ENCODE results near the gene THBS4. TPM values are rescaled to one million over a fixed set of nuclear protein-coding genes. Genes with fewer than 3 reads are reported as not detected.

The THBS4 gene
- total and polyA plus RNA-seq, 3 experiments from 2014 or later, result 0.55 to 0.98 TPM; not detected in 1

GRCh38 chr5:80008995-80009765 lies 26.0 kb upstream of the THBS4 start:
- CTCF ChIA-PET, result no interaction called here

GRCh38 chr5:80010754-80011392 lies 24.3 kb upstream of the THBS4 start:
- CTCF ChIA-PET, result no interaction called here
- no peak for DNase-seq
- POLR2A ChIA-PET, result interaction anchor here (0.5 kb wide), 1 partner anchor 214 kb away, joined by 6 read pairs; no protein-coding TSS in a partner anchor
- Histone ChIP-seq H3K9me3 (ENCODE audit: low read length) (no peaks in the 10 kb centered on the region), H3K36me3 (ENCODE audit: insufficient read depth, low read length) (no peaks in the 10 kb centered on the region), H3K27me3 (ENCODE audit: insufficient read depth, low read length, poor library complexity, severe bottlenecking) (no peaks in the 10 kb centered on the region), H3K4me3 (ENCODE audit: low read length) (no peak overlapping the region), H3K4me1 (ENCODE audit: insufficient read depth, low read length) (no peaks in the 10 kb centered on the region), H3K27ac (ENCODE audit: low read depth, low read length) (no peak overlapping the region)
- Mint-ChIP-seq H3K27me3 (no peaks in the 10 kb centered on the region), H3K9me3 (peaks cover 0 to 2% (median 0%) of the 10 kb centered on the region in 5 donors), H3K36me3 (peaks cover 0 to 11% (median 8%) of the 10 kb centered on the region in 3 donors), H3K27ac (no peak overlapping the region), H3K4me3 (no peak overlapping the region), H3K4me1 (no peaks in the 10 kb centered on the region)

More at GRCh38 chr5:80008995-80009765, 26.0 kb upstream of the THBS4 start:
- Mint-ChIP-seq H3K27me3 (no peaks in the 10 kb centered on the region), H3K27ac (no peak overlapping the region), H3K4me1 (no peaks in the 10 kb centered on the region), H3K36me3 (peaks cover 0 to 11% (median 8%) of the 10 kb centered on the region in 3 donors), H3K9me3 (peaks cover 0 to 2% (median 0%) of the 10 kb centered on the region in 5 donors), H3K4me3 (no peak overlapping the region)
- POLR2A ChIA-PET, result no interaction called here
- no peaks in the 10 kb centered on the region for H3K36me3 ChIP-seq (ENCODE audit: insufficient read depth, low read length)
- no peak overlapping the region for H3K4me3 ChIP-seq (ENCODE audit: low read length)
- no peak overlapping the region for H3K27ac ChIP-seq (ENCODE audit: low read depth, low read length)
- no peaks in the 10 kb centered on the region for H3K4me1 ChIP-seq (ENCODE audit: insufficient read depth, low read length)
- no peak for DNase-seq
- no peaks in the 10 kb centered on the region for H3K9me3 ChIP-seq (ENCODE audit: low read length)
- no peaks in the 10 kb centered on the region for H3K27me3 ChIP-seq (ENCODE audit: insufficient read depth, low read length, poor library complexity, severe bottlenecking)

GRCh38 chr5:80025069-80025468 lies 10.1 kb upstream of the THBS4 start:
- ChIA-PET CTCF (interaction anchor here (1.6 kb wide), 1 partner anchor 58 kb away, joined by 4 read pairs; no protein-coding TSS in a partner anchor), POLR2A (no interaction called here)
- H3K4me3 ChIP-seq (ENCODE audit: low read length), result no peak overlapping the region
- no peaks in the 10 kb centered on the region for H3K36me3 Mint-ChIP-seq
- H3K4me3 Mint-ChIP-seq, result no peak overlapping the region
- no peaks in the 10 kb centered on the region for H3K36me3 ChIP-seq (ENCODE audit: insufficient read depth, low read length)
- H3K9me3 Mint-ChIP-seq, result no peaks in the 10 kb centered on the region
- no peaks in the 10 kb centered on the region for H3K9me3 ChIP-seq (ENCODE audit: low read length)
- peaks cover 5 to 26% of the 10 kb centered on the region in 2 donors for H3K27me3 Mint-ChIP-seq
- no peaks in the 10 kb centered on the region for H3K4me1 ChIP-seq (ENCODE audit: insufficient read depth, low read length)
- H3K4me1 Mint-ChIP-seq, result no peaks in the 10 kb centered on the region
- no peak overlapping the region for H3K27ac Mint-ChIP-seq
- DNase-seq, result no peak
- no peaks in the 10 kb centered on the region for H3K27me3 ChIP-seq (ENCODE audit: insufficient read depth, low read length, poor library complexity, severe bottlenecking)
- no peak overlapping the region for H3K27ac ChIP-seq (ENCODE audit: low read depth, low read length)

- peaks cover 7 to 21% of the 10 kb centered on the region in 2 donors for H3K27me3 Mint-ChIP-seq
- H3K27ac Mint-ChIP-seq, result no peak overlapping the region
- ChIA-PET CTCF (no interaction called here), POLR2A (no interaction called here)
- Histone ChIP-seq H3K4me1 (ENCODE audit: insufficient read depth, low read length) (no peaks in the 10 kb centered on the region), H3K4me3 (ENCODE audit: low read length) (no peak overlapping the region), H3K36me3 (ENCODE audit: insufficient read depth, low read length) (no peaks in the 10 kb centered on the region), H3K27me3 (ENCODE audit: insufficient read depth, low read length, poor library complexity, severe bottlenecking) (no peaks in the 10 kb centered on the region), H3K27ac (ENCODE audit: low read depth, low read length) (no peak overlapping the region), H3K9me3 (ENCODE audit: low read length) (no peaks in the 10 kb centered on the region)
- H3K4me1 Mint-ChIP-seq, result no peaks in the 10 kb centered on the region
- H3K9me3 Mint-ChIP-seq, result no peaks in the 10 kb centered on the region
- H3K4me3 Mint-ChIP-seq, result peak overlapping the region in 1 of 7 donors; percentile 18
- H3K36me3 Mint-ChIP-seq, result no peaks in the 10 kb centered on the region
- no peak for DNase-seq
Measured at GRCh38 chr5:80026841-80027240, 8.3 kb upstream of the THBS4 start.

- DNase-seq, result no peak
- no peak overlapping the region for H3K4me3 ChIP-seq (ENCODE audit: low read length)
- H3K27me3 ChIP-seq (ENCODE audit: insufficient read depth, low read length, poor library complexity, severe bottlenecking), result peaks cover 19% of the 10 kb centered on the region
- no peaks in the 10 kb centered on the region for H3K36me3 ChIP-seq (ENCODE audit: insufficient read depth, low read length)
- H3K27ac ChIP-seq (ENCODE audit: low read depth, low read length), result no peak overlapping the region
- H3K9me3 ChIP-seq (ENCODE audit: low read length), result no peaks in the 10 kb centered on the region
- H3K9me3 Mint-ChIP-seq, result no peaks in the 10 kb centered on the region
- peaks cover 5 to 8% (median 6%) of the 10 kb centered on the region in 3 donors for H3K4me1 Mint-ChIP-seq
- POLR2A ChIA-PET, result no interaction called here
- peaks cover 25 to 55% of the 10 kb centered on the region in 2 donors for H3K27me3 Mint-ChIP-seq
- CTCF ChIA-PET, result no interaction called here
- H3K36me3 Mint-ChIP-seq, result no peaks in the 10 kb centered on the region
- no peak overlapping the region for H3K4me3 Mint-ChIP-seq
- H3K27ac Mint-ChIP-seq, result no peak overlapping the region
- H3K4me1 ChIP-seq (ENCODE audit: insufficient read depth, low read length), result no peaks in the 10 kb centered on the region
Measured at GRCh38 chr5:80031109-80031508, 4.0 kb upstream of the THBS4 start.

- no peaks in the 10 kb centered on the region for H3K9me3 ChIP-seq (ENCODE audit: low read length)
- peaks cover 27 to 61% of the 10 kb centered on the region in 2 donors for H3K27me3 Mint-ChIP-seq
- no peaks in the 10 kb centered on the region for H3K36me3 Mint-ChIP-seq
- peaks cover 29% of the 10 kb centered on the region for H3K27me3 ChIP-seq (ENCODE audit: insufficient read depth, low read length, poor library complexity, severe bottlenecking)
- ChIA-PET POLR2A (no interaction called here), CTCF (no interaction called here)
- no peak overlapping the region for H3K27ac Mint-ChIP-seq
- no peaks in the 10 kb centered on the region for H3K9me3 Mint-ChIP-seq
- peaks cover 5 to 8% (median 6%) of the 10 kb centered on the region in 3 donors for H3K4me1 Mint-ChIP-seq
- no peak overlapping the region for H3K27ac ChIP-seq (ENCODE audit: low read depth, low read length)
- no peak overlapping the region for H3K4me3 ChIP-seq (ENCODE audit: low read length)
- H3K4me3 Mint-ChIP-seq, result no peak overlapping the region
- no peaks in the 10 kb centered on the region for H3K4me1 ChIP-seq (ENCODE audit: insufficient read depth, low read length)
- H3K36me3 ChIP-seq (ENCODE audit: insufficient read depth, low read length), result no peaks in the 10 kb centered on the region
- DNase-seq, result no peak
Measured at GRCh38 chr5:80033513-80033912, 1.6 kb upstream of the THBS4 start.

GRCh38 chr5:80034559-80034958 lies 589 bp upstream of the THBS4 start:
- Mint-ChIP-seq H3K36me3 (no peaks in the 10 kb centered on the region), H3K4me1 (peaks cover 5 to 8% (median 6%) of the 10 kb centered on the region in 3 donors), H3K27me3 (peaks cover 24 to 57% of the 10 kb centered on the region in 2 donors), H3K4me3 (peak overlapping the region in 1 of 7 donors; percentile 59), H3K9me3 (no peaks in the 10 kb centered on the region), H3K27ac (no peak overlapping the region)
- ChIA-PET POLR2A (no interaction called here), CTCF (no interaction called here)
- no peak for DNase-seq
- Histone ChIP-seq H3K4me3 (ENCODE audit: low read length) (no peak overlapping the region), H3K27ac (ENCODE audit: low read depth, low read length) (no peak overlapping the region), H3K27me3 (ENCODE audit: insufficient read depth, low read length, poor library complexity, severe bottlenecking) (peaks cover 29% of the 10 kb centered on the region), H3K36me3 (ENCODE audit: insufficient read depth, low read length) (no peaks in the 10 kb centered on the region), H3K9me3 (ENCODE audit: low read length) (no peaks in the 10 kb centered on the region), H3K4me1 (ENCODE audit: insufficient read depth, low read length) (no peaks in the 10 kb centered on the region)

- DNase-seq, result no peak
- Histone ChIP-seq H3K4me3 (ENCODE audit: low read length) (no peak overlapping the region), H3K27me3 (ENCODE audit: insufficient read depth, low read length, poor library complexity, severe bottlenecking) (peaks cover 29% of the 10 kb centered on the region), H3K27ac (ENCODE audit: low read depth, low read length) (no peak overlapping the region), H3K9me3 (ENCODE audit: low read length) (no peaks in the 10 kb centered on the region), H3K36me3 (ENCODE audit: insufficient read depth, low read length) (no peaks in the 10 kb centered on the region), H3K4me1 (ENCODE audit: insufficient read depth, low read length) (no peaks in the 10 kb centered on the region)
- ChIA-PET CTCF (no interaction called here), POLR2A (no interaction called here)
- Mint-ChIP-seq H3K4me1 (peaks cover 5 to 8% (median 6%) of the 10 kb centered on the region in 3 donors), H3K4me3 (peak overlapping the region in 3 of 7 donors; percentile 4 to 27 (median 9)), H3K27ac (no peak overlapping the region), H3K36me3 (no peaks in the 10 kb centered on the region), H3K9me3 (no peaks in the 10 kb centered on the region), H3K27me3 (peaks cover 26 to 69% of the 10 kb centered on the region in 2 donors)
Measured at GRCh38 chr5:80035839-80036238, 691 bp downstream of the THBS4 start.

Measured in CD8-positive, alpha-beta memory T cell (primary cell).